GM18861 (cell line): ENCODE results near the gene RIMBP2.
"Not testable (repeated sequence)": the region's sequence is repeated elsewhere in the genome, so short reads cannot be mapped to it uniquely, and the experiment has no call there.

Experiments
- ATAC-seq: cut with Tn5 transposase; IDR thresholded peaks from one replicate; pipeline ENCODE4 v1.9.1; 2021; ENCODE audit not compliant: unreplicated experiment

RIMBP2 gene

DNA sequence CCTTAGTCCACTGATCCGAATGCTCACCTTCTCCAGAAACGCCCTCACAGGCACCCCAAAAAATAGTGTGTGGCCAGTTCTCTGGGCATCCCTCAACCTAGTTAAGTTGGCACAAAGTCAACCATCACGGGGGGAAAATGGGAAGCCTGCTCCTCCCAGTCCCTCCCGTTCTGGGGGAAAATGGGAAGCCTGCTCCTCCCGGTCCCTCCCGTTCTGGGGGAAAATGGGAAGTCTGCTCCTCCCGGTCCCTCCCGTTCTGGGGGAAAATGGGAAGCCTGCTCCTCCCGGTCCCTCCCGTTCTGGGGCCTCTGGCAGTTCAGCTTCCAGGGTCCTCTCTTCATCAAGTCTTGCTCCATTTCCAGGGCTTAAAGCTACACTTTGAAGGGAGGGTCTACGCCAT, 106.1 kb downstream of the RIMBP2 start:
- no peak for ATAC-seq

DNA sequence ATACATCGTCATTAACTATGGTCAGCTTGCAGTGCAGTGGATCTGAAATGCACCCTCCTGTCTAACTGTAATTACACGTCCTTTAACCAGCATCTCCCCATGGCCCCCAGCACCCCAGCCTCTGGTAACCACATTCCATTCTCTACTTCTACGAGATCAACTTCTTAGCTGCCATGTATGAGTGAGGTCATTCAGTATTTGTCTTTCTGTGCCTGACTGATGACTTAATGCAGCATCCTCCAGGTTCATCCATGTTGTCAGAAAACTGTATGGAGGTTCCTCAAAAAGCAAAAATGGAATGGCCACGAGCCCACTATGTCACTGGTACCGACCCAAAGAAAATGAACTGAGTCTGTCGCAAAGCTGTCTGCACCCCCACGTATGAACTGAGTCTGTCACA, 107.3 kb downstream of the RIMBP2 start:
- no peak for ATAC-seq

DNA sequence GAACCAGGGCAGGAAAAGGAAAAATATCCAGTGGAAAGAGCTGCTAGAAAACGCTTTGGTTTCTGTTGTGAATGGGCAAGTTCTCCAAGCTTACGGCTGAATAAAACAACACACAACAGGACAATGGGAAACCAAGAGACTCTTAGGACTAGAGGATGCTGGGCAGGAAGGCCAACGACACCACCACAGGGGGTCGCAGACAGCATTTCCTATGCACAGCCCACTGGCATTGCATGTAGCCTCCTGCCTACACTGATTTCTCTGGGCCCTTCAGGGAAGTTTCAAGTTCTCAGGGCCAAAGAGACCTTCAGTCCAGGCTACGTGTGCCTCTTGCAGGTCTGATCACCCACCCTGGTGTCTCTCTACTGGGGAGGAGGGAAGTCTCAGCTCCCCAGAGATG, 108.0 kb downstream of the RIMBP2 start:
- ATAC-seq, result no peak

DNA sequence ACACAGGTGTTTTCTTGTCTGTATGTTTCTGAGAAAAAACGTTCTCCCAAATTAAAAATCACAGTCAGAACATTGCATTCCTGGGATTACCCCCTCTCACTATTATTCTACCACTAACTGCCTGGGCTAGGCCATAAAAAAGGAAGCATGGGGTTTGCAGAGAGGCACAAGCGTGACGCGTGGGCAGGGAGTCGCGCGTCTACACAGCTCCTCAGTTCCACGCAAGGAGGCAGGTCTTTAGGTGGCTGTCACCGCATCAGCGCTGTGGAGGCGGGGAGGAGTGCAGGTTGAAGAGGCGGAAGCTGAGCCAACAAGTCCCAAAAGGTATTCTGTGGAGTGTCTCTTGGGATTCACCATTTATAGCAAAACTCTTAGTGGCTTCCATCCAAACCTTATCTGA, 109.9 kb downstream of the RIMBP2 start:
- ATAC-seq, result no peak

DNA sequence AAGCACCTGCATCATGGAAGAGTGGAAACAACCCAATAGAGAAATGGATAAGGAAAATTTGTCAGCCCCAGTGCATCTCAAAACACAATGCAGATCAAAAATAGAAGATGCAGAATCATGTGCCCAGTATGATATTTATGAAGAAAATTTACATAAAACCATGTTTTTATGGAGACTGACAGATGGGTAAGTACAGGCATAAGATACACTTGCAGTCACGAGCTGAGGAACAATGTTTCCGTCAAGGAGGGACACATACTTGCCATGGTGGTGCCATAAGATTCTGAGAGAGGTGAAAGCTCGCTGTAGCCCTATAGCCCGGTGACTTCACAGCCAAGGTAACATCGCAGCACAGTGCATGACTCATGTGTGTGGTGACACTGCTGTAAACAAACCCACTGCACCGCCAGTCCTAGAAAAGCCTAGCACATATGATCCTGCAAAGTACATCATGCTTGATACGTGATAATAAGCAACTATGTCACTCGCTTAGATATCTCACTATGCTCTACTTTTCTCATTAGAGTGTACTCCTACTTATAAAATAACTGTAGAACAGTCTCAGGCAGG, 112.6 kb downstream of the RIMBP2 start:
- no peak for ATAC-seq

DNA sequence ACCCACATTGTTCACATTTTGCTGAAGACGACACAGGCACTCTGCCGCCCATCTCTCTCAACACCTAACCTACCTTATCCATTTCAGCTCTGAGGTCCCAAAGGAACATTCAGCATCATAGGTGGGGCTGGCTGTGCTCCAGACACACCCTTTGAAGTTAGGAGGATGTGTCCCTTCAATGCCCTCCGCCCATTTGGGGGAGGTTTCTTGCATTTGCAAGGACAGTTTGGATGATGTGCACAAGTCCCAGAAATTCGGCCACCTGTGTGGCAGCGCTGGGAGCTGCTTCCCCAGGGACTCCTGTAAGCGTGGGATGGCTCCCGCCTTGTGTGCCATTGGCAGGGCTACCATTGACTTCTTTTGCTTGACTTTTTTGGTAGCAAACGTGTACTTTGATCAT, 113.8 kb downstream of the RIMBP2 start:
- ATAC-seq, result no peak

DNA sequence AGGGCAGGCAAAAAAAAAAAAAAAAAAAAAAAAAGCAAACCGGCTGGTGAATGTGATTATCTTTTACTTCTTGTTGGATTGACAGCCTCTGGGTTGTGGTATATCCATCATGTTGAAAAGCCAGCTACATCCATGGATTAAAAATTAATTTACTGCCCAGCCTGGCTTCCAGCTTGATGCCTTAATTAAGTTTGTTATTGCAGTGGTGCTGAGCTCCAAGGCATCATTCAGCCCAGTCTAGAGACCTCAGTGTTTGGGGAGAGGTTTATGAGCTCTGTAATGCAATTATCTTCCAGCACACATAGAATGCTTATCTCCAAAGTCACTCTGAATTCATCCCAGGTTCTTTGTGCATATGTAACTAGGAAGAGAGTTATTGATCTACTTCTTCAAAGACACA, 114.8 kb downstream of the RIMBP2 start:
- ATAC-seq, result no peak

DNA sequence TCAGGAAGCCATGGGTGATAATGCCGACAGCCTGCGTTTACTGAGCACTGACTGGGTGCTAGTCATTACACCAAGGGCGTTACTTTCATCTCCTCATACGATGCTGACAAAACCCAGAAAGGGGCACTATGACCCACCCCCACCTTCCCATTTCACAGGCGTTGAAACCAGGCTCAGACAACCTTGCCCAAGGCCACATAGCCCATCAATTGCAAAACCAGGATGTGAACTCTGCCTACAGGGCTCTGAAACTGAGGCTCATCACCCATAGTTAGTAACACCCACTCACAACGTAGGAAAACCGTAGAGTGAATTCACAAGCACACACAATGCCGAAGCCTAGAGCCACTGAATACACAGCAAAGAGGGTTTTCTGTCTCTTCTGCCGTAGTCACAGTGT, 119.9 kb downstream of the RIMBP2 start:
- ATAC-seq, result no peak

DNA sequence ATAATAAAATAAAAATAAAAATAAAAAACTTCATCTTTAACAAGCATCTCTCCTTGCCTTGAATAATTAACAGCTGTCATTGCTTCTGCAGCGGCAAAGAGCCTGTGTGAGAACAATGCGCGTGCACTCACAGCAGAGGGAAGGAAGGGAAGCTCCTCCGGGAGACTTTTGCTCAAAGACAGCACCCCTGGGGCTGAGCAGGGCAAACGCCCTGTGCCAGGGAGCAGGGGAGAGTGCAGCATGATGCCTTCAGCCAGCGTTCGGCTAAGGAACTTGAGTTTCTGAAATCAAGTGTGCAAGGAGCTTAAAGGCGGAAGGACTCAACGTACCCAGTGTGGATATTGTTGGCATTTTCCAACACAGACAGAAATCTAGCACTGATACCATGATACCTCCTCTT, 120.5 kb downstream of the RIMBP2 start:
- no peak for ATAC-seq

DNA sequence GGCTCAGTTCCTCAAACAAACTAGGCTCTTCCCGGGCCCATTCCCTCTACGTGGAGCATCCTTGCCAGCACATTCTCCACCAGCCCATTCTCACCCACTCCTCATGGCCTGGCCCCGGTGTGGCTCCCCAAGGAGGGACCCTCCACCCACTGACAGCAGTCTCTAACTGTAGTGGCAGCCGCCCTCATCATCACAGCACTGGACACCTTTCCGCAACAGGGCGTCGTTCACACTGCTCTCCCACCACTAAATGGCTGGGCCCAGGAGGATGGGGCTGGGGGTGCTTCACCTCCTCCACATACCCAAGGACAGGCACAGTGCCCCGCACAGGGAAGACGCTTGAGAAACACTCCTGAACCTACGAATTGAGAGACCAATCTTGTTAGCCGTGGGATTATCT, 123.0 kb downstream of the RIMBP2 start:
- no peak for ATAC-seq

DNA sequence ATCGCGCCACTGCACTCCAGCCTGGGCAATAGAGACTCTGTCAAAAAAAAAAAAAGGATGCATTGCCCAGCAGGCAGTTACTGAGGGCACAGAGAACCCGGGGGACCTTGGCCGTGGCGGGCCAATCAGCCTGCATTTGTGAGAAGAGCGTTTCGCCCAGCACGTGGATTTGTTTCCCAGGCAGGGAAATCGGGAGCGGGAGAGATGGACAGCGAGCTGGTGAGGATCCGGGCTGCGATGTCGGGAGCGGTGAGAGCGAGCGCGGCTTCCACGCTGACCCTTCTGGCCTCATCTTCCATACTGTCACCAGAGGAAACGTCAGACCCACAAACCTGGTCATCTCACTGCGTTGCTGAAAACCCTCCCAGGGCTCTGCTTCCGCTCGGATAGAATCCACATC, 123.5 kb downstream of the RIMBP2 start:
- ATAC-seq, result no peak

DNA sequence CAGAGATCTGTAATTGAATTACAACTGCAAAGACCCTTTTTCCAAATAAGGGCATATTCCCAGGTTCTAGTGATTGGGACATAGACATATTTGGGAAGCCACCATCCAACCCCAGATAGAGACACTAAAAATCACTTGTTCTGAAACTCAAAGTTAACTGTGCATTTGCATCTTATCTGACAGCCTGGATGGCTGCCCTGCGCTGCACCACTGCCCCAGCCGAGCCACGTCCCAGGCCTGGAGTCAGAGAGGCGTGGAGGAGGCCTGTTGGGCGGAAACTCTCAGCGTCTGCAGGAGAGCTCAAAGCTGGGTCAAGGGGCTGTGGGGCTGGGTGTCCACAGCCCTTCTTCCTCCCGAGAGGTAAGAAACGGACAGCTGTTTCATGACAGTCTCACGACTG, 124.4 kb downstream of the RIMBP2 start:
- ATAC-seq, result no peak

DNA sequence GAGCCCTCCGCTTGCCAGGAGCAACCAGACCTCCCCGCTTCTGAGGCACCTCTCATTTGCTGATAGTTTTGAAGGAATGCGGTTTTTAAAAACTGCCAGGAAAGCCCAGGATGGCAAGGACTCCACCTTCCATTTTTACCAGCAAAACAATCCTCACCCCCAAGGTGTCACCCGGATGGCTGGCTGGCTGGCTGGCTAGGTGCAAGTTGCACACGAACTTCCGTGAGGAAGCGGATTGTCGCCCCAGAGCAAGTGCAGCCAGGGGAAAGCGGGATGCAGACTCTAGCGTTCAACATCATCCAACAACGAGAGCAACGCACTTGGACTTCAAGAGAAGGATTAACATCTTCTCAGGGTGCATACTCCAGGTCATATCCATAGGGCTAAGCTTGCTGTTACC, 125.4 kb downstream of the RIMBP2 start:
- ATAC-seq, result no peak

DNA sequence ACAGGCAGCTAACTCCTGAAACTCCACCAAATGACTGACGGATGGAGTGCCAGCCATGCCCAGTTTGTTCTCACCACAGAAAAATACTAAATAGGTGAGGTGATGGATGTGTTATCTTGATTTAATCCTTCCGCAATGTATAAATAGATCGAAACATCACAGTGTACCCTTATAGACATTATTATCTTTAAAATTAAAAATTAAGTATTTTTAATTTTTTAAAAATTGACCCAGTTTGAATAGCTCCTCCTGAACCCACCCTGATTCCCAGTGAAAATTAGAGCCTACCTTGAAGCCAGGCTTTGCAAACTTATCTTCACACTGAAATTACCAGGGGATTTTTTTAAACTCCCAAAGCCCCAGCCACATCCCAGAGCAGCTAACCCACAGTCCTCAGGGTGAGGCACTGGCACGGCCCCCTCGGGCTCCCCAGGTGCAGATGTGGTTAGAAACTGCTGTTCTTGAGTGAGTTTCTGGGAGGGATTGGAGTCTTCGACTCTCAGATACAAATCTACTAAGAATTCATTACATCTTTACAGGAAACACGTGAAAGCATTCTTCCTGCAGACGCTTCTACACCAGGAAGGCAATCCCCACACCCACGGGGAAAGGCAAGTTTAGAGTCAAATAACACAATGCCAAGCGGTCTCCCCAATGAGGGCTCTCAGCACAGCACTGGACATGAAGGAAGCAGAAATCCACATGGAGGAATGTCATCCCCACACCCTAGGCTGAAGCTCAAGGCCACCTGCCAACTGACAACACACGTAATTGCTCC, 126.4 kb downstream of the RIMBP2 start:
- ATAC-seq, result no peak

DNA sequence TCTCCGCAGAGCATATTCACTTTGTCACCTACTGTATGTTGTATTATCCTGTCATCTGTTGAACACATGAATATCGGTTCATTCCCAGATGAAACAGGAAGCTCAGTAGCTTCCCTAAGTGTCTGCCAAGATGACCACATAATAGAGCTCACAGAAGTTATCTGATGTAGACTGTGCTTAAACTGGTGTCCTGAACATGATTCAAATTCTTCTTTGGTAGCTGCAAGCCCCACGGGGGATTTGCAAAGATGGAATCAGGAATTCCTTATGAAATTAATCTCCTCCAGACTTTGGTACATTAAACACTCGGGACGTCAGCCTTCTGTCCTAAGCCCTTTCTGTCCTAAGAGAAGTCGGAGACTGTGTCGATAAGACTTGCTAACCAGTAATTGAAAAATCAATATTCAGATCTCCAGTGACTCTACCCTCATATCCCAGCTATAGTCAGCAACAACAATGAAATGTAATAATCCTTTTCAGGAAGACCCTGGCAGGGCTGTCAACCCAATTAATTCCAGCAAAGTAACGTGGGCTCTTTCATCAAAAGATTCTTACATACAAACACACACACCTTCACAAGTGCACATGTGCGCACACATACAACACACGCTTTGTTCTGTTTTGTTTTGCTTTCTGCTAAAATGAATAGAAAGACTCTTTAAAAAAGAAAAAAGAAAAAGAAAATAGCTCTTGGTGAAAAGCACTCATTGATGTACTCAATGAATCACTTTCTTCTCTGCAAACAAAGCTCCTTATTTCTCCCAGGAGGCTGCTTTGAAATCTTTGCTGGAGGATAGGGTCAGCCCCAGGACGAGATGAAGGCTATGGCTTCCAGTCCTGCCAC, 127.2 kb downstream of the RIMBP2 start:
- ATAC-seq, result no peak

DNA sequence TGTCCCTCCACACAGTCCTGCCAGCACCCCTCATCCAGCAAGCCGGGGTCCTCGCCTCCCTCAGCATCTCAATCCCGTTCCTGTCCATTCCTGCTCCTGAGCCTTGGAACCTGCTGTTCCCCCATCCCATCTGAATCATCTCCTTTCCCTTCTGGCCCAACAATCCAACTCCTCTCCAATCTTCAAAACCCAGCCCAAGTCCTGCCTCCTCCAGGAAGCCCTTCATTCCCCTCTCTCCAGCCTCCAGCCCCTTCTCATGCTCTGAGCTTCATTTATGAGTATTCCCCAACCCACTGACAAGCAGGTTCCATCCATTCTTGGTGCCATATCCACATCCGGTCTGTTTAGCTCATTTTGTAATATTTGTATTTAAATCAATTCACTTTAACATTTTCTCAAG, 128.1 kb downstream of the RIMBP2 start:
- no peak for ATAC-seq

DNA sequence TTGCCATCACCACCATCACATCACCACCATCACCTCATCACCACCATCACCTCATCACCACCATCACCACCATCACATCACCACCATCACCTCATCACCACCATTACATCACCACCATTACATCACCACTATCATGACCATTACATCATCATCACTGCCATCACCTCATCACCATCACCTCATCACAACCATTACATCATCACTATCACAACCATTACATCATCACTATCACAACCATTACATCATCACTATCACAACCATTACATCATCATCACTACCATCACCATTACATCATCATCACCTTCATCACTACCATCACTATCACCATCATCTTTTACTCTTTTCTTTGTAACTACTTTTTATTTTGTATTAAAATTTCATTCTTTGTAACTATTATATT, 131.6 kb downstream of the RIMBP2 start:
- not testable (repeated sequence) for ATAC-seq

DNA sequence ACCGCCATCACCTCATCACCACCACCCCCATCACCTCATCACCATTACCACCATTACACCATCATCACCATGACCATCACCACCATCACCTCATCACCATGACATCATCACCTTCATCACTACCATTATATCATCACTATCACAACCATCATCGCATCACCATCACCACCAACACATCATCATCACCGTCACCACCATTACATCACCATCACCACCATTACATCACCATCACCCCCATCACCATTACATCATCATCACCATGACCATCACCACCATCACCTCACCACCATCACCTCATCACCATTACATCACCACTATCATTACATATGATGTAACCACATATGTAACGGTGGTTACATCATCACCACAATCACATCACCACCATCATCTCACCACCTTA, 132.3 kb downstream of the RIMBP2 start:
- ATAC-seq, result no peak

DNA sequence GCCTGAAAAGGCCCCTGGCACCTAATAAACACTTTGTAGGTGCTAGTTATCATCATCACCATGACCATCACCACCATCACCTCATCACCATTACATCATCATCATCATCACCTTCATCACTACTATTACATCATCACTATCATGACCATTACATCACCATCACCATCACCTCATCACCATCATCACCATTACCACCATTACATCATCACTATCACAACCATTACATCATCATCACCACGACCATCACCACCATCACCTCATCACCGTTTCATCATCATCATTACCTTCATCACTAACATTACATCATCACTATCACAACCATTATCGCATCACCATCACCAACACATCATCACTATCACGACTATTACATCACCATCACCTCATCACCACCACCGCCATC, 132.8 kb downstream of the RIMBP2 start:
- ATAC-seq, result no peak

DNA sequence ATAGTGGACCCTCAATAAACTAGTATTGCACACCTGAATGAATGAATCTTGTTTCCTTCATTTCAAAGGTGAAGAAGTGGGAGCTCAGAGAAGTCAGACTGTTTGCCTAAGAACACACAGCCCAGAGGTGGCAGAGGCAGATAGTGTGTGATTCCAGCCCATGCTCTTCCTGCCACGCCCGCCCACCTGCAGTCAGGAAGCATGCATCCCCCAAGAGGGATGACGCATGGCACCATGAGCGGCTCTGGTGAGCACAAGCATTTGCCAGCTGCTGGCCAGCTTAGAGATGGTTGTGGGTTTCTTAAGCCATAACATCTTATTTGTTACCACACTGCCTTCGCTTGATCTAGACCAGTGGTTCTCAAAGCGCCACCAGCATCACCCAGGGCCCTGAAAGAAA, 133.8 kb downstream of the RIMBP2 start:
- ATAC-seq, result no peak

DNA sequence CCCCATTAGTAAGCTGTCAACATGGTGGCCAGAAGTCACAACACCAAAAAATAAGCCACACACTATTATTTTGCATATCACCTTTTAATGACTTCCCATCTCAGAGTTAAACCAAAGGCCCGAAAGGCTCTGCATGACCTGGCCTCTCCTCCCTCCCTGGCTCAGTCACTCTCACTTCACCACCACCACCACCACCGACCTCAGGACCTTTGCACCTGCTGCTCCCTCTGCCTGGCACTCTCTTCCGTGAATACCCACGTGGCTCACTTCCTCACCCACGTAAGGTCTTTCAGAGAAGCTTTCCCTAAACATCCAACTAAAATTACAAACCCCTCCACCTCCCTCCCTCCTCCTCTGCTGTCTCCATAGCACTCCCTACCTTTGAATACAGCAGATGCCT, 134.3 kb downstream of the RIMBP2 start:
- ATAC-seq, result no peak

DNA sequence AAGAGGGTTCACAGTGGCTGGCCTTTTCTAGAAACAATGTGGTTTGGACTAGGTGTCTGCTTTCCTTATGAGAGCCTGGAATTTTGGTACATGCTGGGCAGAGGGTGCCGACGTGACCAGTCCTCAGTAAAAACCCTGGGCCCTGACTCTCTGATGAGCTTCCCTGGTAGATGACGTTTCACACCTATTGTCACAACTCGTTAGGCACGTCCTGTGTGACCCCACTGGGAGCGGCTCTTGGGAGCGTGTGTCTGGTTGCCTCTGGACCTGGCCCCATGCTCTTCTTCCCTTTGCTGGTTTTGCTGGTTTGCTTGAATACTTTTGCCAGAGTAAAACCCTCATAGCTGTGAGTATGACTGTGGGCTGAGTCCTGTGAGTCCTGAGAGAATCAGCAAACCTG, 136.9 kb downstream of the RIMBP2 start:
- ATAC-seq, result no peak
